Posterior cingulate gyrus (tissue), 11 donors: ENCODE results near the gene NPHP4.
"Not testable (repeated sequence)": the region's sequence is repeated elsewhere in the genome, so short reads cannot be mapped to it uniquely, and the experiment has no call there.

Experiments
- DNase-seq, 10 donors: peaks; one replicate each; pipeline versions ENCODE4 v3.0.0 to v3.0.0-alpha.2; 2020 to 2021; ENCODE audit warnings: mixed read lengths in 3 of 10
- intact Hi-C: fragments of 100-400 bp; cut with DNase I; formaldehyde crosslinking; loops from one replicate; pipeline ENCODE4 v1.15.1; 2023

NPHP4 gene

DNA sequence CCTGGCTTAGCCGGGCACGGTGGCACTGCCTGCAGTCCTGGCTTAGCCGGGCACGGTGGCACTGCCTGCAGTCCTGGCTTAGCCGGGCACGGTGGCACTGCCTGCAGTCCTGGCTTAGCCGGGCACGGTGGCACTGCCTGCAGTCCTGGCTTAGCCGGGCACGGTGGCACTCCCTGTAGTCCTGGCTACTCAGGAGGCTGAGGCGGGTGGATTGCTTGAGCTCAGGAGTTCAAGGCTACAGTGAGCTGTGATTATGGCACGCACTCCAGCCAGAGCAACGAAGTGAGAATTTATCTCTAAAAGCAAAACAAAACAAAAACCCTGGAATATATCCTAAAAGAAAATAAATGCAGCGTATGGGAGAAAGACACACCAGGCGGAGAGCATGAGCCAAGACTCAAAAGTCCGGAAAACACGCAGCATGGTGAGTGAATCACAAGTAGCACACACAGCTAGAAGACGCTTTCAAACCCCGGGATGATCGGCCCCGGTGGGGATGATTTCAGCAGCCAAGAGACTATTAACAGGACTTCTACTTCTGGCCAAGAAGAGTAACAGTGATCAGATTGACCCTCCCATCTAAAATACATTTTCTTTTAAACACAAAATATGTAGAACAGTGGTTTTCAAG lies 69.4 kb downstream of the NPHP4 start:
- intact Hi-C loops, DNase-seq: not testable (repeated sequence)

- intact Hi-C loops = no loop called here
- DNase-seq = no peak
These were observed 70.6 kb downstream of the NPHP4 start for GRCh38 chr1:5921671-5922070.

DNA sequence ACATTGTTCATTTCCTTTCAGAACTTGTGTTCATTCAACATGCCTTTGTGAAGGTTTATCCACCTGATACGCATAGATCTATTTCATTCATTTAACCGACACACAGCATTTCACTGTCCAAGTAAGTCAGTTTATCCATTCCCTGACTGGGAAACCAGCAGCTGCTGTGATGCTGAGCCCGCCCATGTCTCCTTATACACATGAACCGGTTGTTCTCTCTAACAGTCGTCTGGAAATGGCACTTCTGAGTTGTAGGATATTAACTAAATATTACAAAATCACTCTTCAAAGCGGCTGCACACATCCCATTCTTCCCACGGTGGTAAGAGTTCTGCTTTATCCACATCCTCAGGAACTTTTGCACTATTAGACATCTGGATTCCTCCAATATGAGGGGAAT lies 71.1 kb downstream of the NPHP4 start:
- intact Hi-C loops = no loop called here

GRCh38 chr1:5920201-5920600 lies 72.0 kb downstream of the NPHP4 start:
- DNase-seq = peak in 1 of 10 donors; percentile 68
- intact Hi-C loops = no loop called here

More for the DNA sequence above, 71.1 kb downstream of the NPHP4 start:
- no peak for DNase-seq

DNA sequence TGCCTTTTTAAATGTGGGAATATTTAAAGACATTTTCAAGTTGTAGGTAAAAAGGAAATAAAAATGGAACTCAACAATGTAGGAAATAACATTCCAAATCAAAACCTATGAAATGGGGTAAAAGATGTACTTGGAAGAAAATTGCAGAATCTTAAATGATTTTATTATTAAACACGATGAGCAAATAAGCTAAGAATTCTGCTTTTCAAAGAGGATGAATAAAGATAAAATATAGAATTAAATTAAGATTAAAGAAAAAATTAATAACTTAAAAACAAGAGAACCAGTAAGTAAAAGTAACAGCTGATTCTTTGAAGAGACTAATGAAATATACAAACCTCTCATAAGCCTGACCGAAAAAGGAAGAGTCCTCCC lies 74.0 kb downstream of the NPHP4 start:
- DNase-seq = no peak
- intact Hi-C loops = loop anchor here (10.0 kb wide), 1 partner anchor 403 kb away; no protein-coding TSS in a partner anchor

- DNase-seq = no peak
- intact Hi-C loops = loop anchor here (10.0 kb wide), 1 partner anchor 403 kb away; no protein-coding TSS in a partner anchor
These were observed 74.5 kb downstream of the NPHP4 start for GRCh38 chr1:5917591-5918274.

- DNase-seq = no peak
- intact Hi-C loops = loop anchor here (10.0 kb wide), 1 partner anchor 402 kb away; no protein-coding TSS in a partner anchor
These were observed 75.0 kb downstream of the NPHP4 start for GRCh38 chr1:5917281-5917590.

DNA sequence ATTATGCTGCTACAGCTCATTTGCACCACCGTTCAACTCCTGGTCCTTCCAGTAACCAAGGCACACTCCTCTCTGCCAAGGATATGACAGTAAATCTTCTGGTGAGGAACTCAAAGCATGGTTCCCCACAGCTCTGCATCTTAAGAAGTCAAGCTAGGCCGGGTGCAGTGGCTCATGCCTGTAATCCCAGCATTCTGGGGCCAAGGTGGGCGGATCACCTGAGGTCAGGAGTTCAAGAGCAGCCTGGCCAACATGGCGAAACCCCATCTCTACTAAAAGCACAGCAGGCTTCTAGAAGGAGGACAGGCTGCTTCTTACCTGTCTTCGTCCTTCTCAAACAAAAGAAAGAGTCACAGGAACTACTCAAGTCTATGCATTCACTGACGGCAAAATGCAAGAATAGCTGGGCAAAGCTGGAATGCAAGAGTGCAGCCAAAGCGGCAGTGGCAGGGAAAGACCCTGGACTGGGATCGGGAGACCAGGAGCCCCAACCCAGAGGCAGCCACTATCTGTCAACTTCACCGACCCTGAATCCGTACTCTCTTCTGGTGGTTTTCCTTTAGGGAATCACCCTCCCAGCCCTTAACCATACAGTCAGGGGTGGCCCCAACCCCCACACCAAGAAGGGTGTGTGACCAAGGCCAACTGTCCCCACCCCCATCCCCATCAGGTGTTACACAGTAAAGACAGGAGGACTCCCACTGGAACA lies 75.5 kb downstream of the NPHP4 start:
- DNase-seq = no peak
- intact Hi-C loops = loop anchor here (10.0 kb wide), 1 partner anchor 402 kb away; no protein-coding TSS in a partner anchor

DNA sequence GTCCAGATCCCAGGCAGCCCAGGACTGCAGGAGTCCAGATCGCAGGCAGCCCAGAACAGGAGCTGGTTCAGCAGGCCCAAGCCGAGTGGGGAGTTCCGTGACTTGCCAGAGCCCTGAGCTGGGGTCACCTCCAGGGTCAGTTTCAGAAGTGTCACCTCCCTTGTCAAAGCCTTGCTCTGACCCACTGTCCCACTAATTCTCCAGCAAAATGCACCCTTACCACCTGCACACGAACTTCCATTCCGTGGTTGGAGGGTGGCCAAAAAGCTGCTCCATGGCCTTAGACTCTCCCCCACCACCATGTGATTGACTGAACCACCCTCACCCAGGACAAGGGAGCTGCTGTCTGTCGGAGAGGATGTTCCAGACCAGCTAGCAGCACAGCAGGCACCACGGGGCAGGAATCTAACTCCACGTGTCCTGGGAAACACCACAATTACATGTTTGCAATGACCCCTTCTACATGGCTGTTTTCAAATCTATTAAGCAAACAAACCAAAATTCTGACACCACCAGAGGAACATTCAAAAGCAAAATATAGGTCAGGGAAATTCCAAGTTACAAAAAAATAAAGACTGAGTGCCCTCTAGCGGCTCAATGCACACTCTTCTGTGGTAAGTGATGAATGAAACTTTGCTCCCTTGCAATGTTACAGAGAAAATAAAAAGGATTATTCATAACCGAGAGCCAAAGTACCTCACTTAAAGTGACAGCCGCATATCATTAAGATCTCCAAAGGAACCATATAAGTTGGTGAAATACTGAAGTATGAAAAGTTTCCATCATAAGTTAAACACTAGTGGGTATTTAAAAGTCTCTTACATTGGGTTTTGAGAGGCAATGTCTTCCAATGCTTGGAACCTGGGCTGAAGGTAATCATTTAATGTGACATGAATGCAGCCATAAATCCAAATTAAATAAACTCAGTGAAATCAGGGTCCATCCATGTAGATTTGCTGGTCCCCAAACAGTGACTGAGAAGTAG lies 76.3 kb downstream of the NPHP4 start:
- DNase-seq = peak in 4 of 10 donors; percentile 46 to 75 (median 64)
- intact Hi-C loops = loop anchor here (10.0 kb wide), 1 partner anchor 401 kb away; no protein-coding TSS in a partner anchor

DNA sequence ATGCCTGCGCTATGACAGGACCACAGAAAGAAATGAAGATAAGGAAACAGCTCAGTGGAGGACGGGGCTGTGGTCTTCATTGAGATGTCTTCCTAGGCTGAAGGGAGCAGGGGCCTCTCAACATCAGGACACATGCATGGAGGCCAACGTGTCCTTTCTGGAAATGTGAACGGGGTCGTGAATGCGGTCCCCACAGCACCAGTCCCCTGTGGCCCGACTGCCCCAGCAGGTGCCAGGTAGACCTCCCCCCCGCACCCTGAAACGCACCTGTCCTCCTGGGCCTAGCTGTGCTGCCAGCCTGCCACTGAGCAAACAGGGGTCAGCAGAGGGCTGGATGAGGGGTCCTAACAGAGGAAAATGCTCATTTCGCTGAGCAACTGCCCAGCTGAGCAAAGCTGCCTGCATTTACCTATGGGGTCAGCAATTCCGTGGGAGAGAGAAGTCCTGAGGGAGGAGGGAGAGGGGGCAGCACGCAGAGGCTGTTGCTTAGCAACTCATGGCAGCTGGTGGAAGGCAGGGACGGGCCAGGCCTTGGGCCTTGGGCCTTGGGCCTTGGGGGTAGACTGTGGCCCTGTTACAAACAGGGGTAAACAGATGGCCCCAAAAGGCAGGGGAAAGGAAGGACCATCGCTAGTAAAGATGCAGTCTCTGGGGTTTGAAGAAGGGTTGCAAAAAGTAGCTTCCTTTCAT lies 77.4 kb downstream of the NPHP4 start:
- intact Hi-C loops = loop anchor here (10.0 kb wide), 1 partner anchor 400 kb away; no protein-coding TSS in a partner anchor

DNA sequence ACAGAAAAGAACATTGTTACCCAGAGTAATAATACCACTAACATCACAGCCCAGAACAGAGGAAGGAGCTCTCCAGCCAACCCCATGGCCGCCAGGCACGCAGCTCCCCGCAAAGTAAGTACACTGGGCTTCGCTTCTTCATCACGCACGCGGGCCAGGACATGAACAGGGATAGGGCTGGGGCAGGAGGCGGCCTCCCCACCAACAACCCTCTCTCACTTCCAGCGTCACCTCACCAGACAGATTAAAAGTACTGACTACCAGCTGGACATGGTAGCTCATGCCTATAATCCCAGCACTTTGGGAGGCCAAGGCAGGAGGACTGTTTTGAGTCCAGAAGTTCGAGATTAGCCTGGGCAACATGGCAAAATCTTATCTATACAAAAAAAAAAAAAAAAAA lies 78.3 kb downstream of the NPHP4 start:
- DNase-seq = peak in 1 of 10 donors; percentile 19
- intact Hi-C loops = loop anchor here (10.0 kb wide), 1 partner anchor 399 kb away; no protein-coding TSS in a partner anchor

More for the DNA sequence above, 77.4 kb downstream of the NPHP4 start:
- DNase-seq = peak in 2 of 10 donors; percentile 67 to 80

- peak in 2 of 10 donors; percentile 63 to 68 for DNase-seq
- intact Hi-C loops = loop anchor here (10.0 kb wide), 1 partner anchor 398 kb away; no protein-coding TSS in a partner anchor
These were observed 79.0 kb downstream of the NPHP4 start for GRCh38 chr1:5913078-5913845.

GRCh38 chr1:5911871-5912271 lies 80.4 kb downstream of the NPHP4 start:
- DNase-seq = peak in 1 of 10 donors; percentile 18
- intact Hi-C loops = loop anchor here (10.0 kb wide), 1 partner anchor 397 kb away; no protein-coding TSS in a partner anchor

DNA sequence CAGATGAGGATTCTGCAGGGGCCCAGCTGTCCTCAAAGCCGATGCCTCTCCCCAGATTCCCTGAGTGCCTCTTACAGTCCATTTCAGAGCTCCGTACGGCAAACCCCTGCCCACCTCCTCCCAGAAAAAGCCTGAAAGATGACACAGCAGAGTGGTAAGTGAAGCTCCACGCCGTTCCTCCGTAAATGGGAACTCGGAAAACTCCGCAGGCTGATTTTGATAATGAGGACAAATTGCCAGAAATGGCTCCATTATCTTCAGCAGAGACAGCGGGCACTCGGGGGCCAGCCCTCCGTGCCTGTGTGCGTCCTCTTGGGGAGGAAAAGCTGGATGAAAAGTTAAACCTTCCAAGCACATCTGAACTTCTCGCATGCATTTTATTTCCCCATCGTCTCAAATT lies 81.1 kb downstream of the NPHP4 start:
- DNase-seq = peak in 1 of 10 donors; percentile 66
- intact Hi-C loops = loop anchor here (10.0 kb wide), 1 partner anchor 396 kb away; no protein-coding TSS in a partner anchor

GRCh38 chr1:5910666-5911065 lies 81.6 kb downstream of the NPHP4 start:
- peak in 1 of 10 donors; percentile 49 for DNase-seq
- intact Hi-C loops = loop anchor here (10.0 kb wide), 1 partner anchor 396 kb away; no protein-coding TSS in a partner anchor

- DNase-seq = no peak
- intact Hi-C loops = loop anchor here (10.0 kb wide), 1 partner anchor 395 kb away; no protein-coding TSS in a partner anchor
These were observed 82.0 kb downstream of the NPHP4 start for GRCh38 chr1:5910276-5910620.

DNA sequence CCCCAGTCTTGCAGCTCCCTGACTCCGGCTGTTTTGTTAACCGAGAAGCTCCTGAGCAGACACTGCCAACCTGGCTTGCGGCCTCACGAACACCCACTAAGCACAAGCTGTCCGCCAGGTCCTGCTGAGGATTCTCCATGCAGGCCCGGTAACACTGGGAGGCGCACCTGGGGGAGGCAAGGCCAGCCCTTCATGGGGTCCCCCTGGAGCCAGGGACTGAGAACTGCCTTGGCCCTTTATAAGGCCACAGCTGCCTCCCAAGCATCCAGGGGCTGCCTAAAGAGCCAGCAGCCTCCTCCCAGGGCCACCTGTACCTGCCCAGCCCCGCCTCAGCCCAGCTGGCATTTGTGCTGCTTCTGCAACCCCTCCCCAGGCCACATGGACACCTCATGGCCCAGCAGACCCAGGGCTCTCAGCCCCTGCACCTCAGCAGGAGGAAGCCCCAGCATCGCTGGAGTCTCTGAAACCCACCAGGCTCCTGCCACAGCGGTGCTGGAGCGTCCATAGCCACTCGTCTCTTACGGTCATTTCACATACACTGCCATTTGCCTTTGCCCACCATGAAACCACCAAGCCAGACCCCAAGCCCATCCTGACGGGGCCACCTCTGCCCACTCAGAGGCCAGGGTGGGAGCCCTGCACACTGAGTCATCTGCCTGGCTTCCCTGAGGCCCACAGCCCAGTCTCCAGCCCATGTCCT lies 82.5 kb downstream of the NPHP4 start:
- DNase-seq = peak in 2 of 10 donors; percentile 76 to 87
- intact Hi-C loops = loop anchor here (10.0 kb wide), 1 partner anchor 395 kb away; no protein-coding TSS in a partner anchor
